ENCODE measurements around the gene MTRF1L.

The MTRF1L gene

DNA sequence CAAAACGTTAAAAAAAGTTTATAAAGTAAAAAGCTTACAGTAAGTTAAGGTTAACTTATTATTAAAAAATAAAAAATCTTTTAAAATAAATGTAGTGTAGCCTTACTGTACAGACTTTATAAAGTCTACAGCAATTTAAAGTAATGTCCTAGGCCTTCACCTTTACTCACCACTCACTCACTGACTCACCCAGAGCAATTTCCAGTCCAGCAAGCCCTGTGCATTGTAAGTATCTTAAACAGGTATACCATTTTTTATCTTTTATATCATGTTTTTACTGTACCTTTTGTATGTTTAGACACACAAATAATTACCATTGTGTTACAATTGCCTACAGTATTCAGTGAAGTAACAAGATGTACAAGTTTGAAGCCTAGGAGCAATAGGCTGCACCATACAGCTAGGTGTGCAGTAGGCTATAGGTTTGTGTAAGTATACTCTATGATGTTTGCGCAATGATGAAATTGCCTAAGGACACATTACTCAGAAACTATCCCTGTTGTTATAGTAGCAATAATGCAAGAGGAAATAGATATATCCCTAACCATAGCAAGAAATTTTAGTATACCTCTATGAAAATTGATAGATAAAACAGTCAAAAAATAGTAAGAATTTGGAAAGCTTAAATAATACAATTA is 59.1 kb downstream of the MTRF1L start:
- peak; percentile 95 for DNase-seq (ENCODE audit: low read depth)
- TF ChIP-seq, protein P1, sequence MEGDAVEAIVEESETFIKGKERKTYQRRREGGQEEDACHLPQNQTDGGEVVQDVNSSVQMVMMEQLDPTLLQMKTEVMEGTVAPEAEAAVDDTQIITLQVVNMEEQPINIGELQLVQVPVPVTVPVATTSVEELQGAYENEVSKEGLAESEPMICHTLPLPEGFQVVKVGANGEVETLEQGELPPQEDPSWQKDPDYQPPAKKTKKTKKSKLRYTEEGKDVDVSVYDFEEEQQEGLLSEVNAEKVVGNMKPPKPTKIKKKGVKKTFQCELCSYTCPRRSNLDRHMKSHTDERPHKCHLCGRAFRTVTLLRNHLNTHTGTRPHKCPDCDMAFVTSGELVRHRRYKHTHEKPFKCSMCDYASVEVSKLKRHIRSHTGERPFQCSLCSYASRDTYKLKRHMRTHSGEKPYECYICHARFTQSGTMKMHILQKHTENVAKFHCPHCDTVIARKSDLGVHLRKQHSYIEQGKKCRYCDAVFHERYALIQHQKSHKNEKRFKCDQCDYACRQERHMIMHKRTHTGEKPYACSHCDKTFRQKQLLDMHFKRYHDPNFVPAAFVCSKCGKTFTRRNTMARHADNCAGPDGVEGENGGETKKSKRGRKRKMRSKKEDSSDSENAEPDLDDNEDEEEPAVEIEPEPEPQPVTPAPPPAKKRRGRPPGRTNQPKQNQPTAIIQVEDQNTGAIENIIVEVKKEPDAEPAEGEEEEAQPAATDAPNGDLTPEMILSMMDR (IDR thresholded peaks at IDR 0.05; ENCODE audit: insufficient read depth, low read depth, low read length, missing control alignments), result no peak
- no peak overlapping the region for H3K4me3 ChIP-seq (ENCODE audit: low read length)

- TF ChIP-seq, protein P1 (IDR thresholded peaks at IDR 0.05; ENCODE audit: insufficient read depth, low read depth, low read length, missing control alignments), result no peak
- DNase-seq (ENCODE audit: low read depth), result no peak
- H3K4me3 ChIP-seq (ENCODE audit: low read length), result no peak overlapping the region
Measured at GRCh38 chr6:152942319-152942869, 60.1 kb downstream of the MTRF1L start.

DNA sequence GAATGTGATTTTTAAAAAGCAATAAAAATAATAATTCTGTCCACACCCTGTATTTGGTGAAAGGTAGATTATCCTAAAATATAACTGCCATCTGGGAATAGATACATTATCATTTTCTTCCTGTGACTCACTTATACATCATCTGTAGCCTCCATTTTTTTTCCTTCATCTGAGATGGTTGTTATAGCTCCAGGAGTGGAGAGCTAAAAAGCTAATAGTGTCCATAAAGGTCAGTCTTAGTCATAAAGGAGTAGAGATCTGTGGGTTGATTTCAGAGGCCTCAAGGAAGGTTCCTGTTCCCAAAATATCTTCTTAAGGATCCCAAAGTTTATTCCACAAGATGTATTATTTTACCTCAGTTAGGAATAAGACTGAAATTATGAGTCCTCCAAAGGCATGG is 60.8 kb downstream of the MTRF1L start:
- no peak for DNase-seq (ENCODE audit: low read depth)
- no peak overlapping the region for H3K4me3 ChIP-seq (ENCODE audit: low read length)
- TF ChIP-seq, protein P1 (IDR thresholded peaks at IDR 0.05; ENCODE audit: insufficient read depth, low read depth, low read length, missing control alignments), result no peak
